ENCODE measurements around the gene CHAC1.
"Not testable (repeated sequence)": the region's sequence is repeated elsewhere in the genome, so short reads cannot be mapped to it uniquely, and the experiment has no call there.

The CHAC1 gene

GRCh38 chr15:40958723-40959122, 5.5 kb downstream of the CHAC1 start:
- no peak for DNase-seq

- DNase-seq = no peak
Observed at GRCh38 chr15:40959331-40960141, 6.3 kb downstream of the CHAC1 start.

DNA sequence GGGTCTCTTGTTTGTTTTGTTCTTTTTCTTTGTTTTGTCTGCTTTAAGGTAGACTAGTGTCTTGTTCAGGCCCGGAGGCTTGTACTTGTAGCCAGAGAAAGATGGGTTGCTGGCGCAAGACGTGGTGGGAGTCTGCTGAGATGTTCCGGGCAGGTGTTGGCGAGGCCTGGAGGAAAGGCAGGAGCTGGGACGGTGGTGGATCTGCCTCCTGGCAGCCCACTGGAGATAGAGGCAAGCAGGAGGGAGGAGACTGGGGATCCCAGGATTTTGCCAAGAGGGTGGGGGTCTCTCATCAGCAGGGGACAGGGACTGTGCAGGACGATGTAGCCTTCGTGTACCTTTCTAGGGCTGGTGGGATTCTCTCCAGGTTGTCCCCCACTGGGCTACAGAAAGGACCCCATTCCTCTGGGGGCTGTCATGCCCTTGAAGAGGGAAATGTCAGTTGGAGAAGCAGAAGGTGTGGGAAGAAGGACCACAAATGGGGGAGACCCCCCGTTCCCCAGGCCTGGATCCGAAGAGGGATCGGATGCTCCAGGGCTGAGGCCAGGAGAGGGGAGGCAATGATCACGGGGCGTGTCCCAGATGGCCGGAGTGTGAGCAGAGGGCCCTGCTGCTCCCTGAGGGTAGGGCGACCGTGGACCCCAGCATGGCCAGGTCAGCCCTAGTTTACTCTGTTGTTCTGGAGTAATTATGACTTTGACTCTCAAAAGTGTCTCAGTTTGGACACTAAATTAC, 7.0 kb downstream of the CHAC1 start:
- DNase-seq = no peak

DNA sequence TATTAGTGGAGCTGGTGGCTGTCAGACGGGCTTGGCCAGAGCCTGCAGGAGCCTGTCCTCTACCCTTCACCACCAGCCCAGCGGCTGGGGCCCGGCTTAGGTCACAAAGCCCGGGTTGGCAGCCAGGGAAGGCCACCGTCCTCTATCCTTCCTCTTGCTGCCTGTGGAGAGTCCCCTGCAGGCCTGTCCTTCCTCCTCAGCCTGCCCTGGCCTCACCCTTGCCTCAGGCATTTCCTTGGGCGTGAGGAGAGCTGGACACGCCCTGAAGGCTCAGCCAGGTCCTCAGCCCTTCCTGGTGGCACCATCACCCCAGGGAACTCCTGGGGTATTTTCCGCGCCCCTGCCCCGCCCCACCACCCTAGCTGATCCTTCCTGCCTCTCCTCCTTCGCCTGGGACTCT, 7.7 kb downstream of the CHAC1 start:
- DNase-seq = no peak

- not testable (repeated sequence) for DNase-seq
Observed at GRCh38 chr15:40961740-40962139, 8.5 kb downstream of the CHAC1 start.

GRCh38 chr15:40962317-40962716, 9.0 kb downstream of the CHAC1 start:
- DNase-seq = not testable (repeated sequence)

- DNase-seq = no peak
Observed at GRCh38 chr15:40963201-40963600, 9.9 kb downstream of the CHAC1 start.

GRCh38 chr15:40964006-40964405, 10.7 kb downstream of the CHAC1 start:
- no peak for DNase-seq

GRCh38 chr15:40964634-40965033, 11.4 kb downstream of the CHAC1 start:
- no peak for DNase-seq

- no peak for DNase-seq
Observed at GRCh38 chr15:40968290-40969085, 15.2 kb downstream of the CHAC1 start.

DNA sequence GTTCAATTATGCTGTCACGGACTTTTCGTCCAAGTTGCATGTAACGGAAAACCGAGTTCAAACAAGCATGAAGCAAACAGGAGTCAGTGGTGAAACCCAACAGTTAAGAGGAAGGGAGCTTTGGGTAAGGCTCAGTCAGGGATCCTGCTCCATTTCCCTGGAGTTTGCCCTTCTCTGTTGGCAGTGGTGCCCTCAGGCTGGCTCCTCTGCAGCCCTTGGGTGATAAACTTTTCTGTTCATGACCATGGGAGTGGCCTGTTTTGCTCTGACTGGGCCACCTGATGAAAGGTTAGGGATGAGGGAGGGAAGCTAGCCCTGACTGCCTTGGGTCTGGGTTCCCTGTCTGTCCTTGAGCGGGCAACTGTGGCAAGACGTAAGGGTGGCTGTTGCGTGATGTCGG, 16.1 kb downstream of the CHAC1 start:
- no peak for DNase-seq

DNA sequence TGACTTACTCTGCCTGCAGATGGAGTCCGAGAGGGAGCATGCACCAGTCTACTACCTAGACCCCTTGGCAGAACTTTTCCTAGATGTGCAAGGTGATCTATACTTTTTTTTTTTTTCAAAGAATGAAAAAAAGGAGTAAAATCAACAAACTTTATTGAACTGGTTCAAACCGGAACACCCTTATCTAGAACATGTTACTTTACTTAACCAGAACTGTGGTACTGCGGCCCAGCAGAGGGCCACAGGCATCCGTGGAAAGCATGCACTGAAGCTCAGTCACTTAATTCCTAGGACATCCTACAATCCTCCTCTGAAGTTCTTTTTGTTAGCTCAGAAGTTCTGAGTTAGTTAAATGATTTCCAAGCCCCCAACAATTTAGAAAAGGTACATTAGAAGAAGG, 21.6 kb downstream of the CHAC1 start:
- no peak for DNase-seq

DNA sequence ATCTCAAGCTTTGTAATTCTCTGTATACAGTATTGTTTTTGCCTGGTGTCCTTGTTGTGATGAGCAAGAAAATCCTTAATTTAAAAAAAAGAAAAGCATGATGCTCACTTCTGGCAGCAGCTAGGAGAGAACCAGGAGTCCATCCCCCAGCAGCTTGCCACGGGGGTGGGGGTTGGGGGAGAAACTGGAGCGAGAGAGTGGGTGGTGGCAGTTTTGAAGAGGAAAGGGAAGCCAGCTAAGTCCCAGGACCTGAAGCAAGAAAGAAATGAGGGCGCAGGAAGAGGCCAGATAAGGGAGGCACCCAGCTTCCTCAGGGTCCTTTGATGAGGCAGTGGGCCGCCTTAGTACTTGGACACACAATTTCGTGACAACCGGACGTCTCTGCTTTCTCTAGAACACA, 23.5 kb downstream of the CHAC1 start:
- DNase-seq = no peak

GRCh38 chr15:40978141-40978540, 24.9 kb downstream of the CHAC1 start:
- no peak for DNase-seq

DNA sequence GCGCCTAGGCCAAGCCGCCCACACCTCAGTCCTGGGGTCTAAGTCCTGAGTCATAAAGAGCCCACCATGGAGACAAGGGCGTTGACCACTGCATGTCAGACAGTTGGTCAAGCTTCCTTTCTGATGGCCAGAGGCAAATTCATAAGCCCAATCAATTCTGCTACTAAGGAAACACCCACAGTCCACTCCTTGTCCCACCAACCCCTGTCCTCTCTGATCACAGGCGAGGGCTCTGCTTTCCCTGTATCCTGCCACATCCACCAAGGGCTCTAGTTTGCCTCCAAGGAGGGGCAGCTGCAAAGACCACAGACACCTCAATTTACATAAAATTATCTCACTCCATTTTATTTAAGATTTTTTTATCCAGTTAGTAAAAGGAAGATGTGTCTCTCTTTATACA, 25.3 kb downstream of the CHAC1 start:
- DNase-seq = no peak

- DNase-seq = no peak
Observed at GRCh38 chr15:40981186-40981585, 27.9 kb downstream of the CHAC1 start.

DNA sequence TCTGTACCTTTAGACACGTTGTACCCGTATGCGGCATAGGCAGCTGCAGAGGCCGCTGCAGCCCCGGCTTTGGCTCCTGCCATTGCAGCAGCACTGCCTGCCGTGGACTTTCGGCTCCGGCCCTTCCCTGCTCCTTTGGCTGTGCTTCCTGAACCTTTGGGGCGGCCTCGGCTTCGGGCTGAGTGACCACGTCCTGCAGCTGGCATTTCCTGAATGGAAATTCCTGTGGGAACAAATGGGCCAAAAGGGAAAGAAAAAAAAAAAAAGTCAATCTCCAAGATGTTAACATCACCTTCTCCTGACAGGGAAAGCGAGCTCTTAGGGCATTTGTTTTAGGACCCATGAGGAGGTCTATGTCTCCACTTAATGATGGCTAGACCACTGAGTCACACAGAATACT, 29.6 kb downstream of the CHAC1 start:
- no peak for DNase-seq

DNA sequence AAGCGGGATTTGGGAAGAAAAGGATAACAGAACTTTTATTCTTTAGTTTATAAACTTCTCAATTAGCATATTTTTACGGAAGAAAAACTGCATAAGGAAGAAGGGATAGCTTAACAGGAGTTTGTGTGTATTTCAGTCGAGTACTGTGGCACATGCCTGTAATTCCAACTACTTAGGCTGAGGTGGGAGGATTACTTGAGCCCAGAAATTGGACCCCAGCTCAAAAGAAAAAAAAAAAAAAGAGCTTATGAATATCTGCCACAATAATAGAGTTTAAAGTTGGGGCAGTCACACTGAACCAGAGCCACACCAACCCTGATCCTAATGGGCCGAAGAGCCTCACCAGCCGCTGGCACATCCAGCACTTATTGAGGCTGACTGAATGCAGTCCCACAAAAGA, 31.1 kb downstream of the CHAC1 start:
- no peak for DNase-seq

DNA sequence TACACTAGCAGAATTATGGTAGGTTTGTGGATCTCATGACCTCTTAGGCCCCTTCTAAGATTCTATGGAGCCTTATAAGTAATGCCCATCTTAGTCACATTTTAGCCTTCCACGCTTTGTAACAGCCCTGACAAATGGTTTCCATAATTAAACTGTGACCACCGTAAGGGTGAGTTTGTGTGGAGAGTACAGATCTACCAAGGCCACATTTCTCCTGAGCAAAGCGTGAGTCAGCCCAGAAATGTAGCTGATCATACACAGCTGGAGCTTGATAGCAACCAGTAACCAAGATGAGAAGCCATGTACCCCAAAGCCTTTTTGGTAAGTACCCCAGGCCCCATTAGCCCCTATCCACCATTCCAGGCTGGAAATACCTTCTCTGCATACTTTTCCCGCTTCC, 31.7 kb downstream of the CHAC1 start:
- no peak for DNase-seq

GRCh38 chr15:40985541-40986330, 32.5 kb downstream of the CHAC1 start:
- no peak for DNase-seq

GRCh38 chr15:40986820-40987219, 33.5 kb downstream of the CHAC1 start:
- no peak for DNase-seq

- DNase-seq = no peak
Observed at GRCh38 chr15:40988156-40988555, 34.9 kb downstream of the CHAC1 start.

GRCh38 chr15:40990080-40990479, 36.8 kb downstream of the CHAC1 start:
- DNase-seq = no peak

All from CD4-positive, alpha-beta T cell treated with Interleukin-17A for 1 hour (primary cell).